Renal cortex interstitium (tissue), 15 donors: ENCODE data around the gene GDF15. TPM values are rescaled to one million over a fixed set of nuclear protein-coding genes. Genes with fewer than 3 reads are reported as not detected.
"Not testable (repeated sequence)": the region's sequence is repeated elsewhere in the genome, so short reads cannot be mapped to it uniquely, and the experiment has no call there.

Experiments
- DNase-seq, 11 donors: peaks; one replicate each; pipeline ENCODE4 v3.0.0-alpha.2; 2013; ENCODE audit warnings: low read depth in 9 of 11, low spot score in 4 of 11; ENCODE audit errors: extremely low read depth in 1 of 11
- long read RNA-seq, 16 experiments: transcript quantifications; one replicate each; lab custom pipeline, GENCODE V29; 2026
- polyA plus RNA-seq, 3 donors: library from polyadenylated mRNA; unstranded; fragments of 120-200 nt; gene quantifications; one replicate each; pipeline ENCODE4 v1.2.1, GENCODE V29; 2013; ENCODE audit not compliant: insufficient read length in 3 of 3

The GDF15 gene, protein sequence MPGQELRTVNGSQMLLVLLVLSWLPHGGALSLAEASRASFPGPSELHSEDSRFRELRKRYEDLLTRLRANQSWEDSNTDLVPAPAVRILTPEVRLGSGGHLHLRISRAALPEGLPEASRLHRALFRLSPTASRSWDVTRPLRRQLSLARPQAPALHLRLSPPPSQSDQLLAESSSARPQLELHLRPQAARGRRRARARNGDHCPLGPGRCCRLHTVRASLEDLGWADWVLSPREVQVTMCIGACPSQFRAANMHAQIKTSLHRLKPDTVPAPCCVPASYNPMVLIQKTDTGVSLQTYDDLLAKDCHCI
- polyA plus RNA-seq = 10 to 100 TPM in 1 of 3 donors, 1 to 10 TPM in 2; 2.2 to 10.4 (median 2.9) TPM
- long read RNA-seq, donor 1 = 0 reads
- long read RNA-seq, donor 2, partial matches to known transcripts = 0 of 3 reads
- long read RNA-seq, donor 2, other reads (novel, unspliced or antisense) = 0 of 3 reads
- long read RNA-seq, donor 3, transcript GDF15-201 (2 exons, 1,200 nt) = major isoform, 5 of 6 reads
- long read RNA-seq, donor 3, partial matches to known transcripts = 0 of 6 reads
- long read RNA-seq, donor 3, other reads (novel, unspliced or antisense) = 0 of 6 reads
- long read RNA-seq, donor 4, transcript GDF15-201 (2 exons, 1,200 nt) = major isoform, 5 of 5 reads
- long read RNA-seq, donor 4, partial matches to known transcripts = 0 of 5 reads
- long read RNA-seq, donor 4, other reads (novel, unspliced or antisense) = 0 of 5 reads
- long read RNA-seq, donor 5, transcript GDF15-201 (2 exons, 1,200 nt) = major isoform, 5 of 20 reads
- long read RNA-seq, donor 5, partial matches to known transcripts = 15 of 20 reads
- long read RNA-seq, donor 5, other reads (novel, unspliced or antisense) = 0 of 20 reads
- long read RNA-seq, donor 6, partial matches to known transcripts = 0 of 2 reads
- long read RNA-seq, donor 6, other reads (novel, unspliced or antisense) = 0 of 2 reads
- long read RNA-seq, donor 7, partial matches to known transcripts = 0 of 2 reads
- long read RNA-seq, donor 7, other reads (novel, unspliced or antisense) = 0 of 2 reads
- long read RNA-seq, donor 8 = 0 reads
- long read RNA-seq, donor 9 = 0 reads
- long read RNA-seq, donor 10, partial matches to known transcripts = 0 of 3 reads
- long read RNA-seq, donor 10, other reads (novel, unspliced or antisense) = 0 of 3 reads
- long read RNA-seq, donor 11, partial matches to known transcripts = 0 of 3 reads
- long read RNA-seq, donor 11, other reads (novel, unspliced or antisense) = 0 of 3 reads
- long read RNA-seq, donor 12, partial matches to known transcripts = 0 of 1 reads
- long read RNA-seq, donor 12, other reads (novel, unspliced or antisense) = 0 of 1 reads
- long read RNA-seq, donor 13, transcript GDF15-201 (2 exons, 1,200 nt) = major isoform, 6 of 11 reads
- long read RNA-seq, donor 13, partial matches to known transcripts = 5 of 11 reads
- long read RNA-seq, donor 13, other reads (novel, unspliced or antisense) = 0 of 11 reads
- long read RNA-seq, donor 14, partial matches to known transcripts = 0 of 4 reads
- long read RNA-seq, donor 14, other reads (novel, unspliced or antisense) = 0 of 4 reads
- long read RNA-seq, donor 15, partial matches to known transcripts = 0 of 1 reads
- long read RNA-seq, donor 15, other reads (novel, unspliced or antisense) = 0 of 1 reads
- long read RNA-seq, donor 16, transcript GDF15-201 (2 exons, 1,200 nt) = major isoform, 10 of 10 reads
- long read RNA-seq, donor 16, partial matches to known transcripts = 0 of 10 reads
- long read RNA-seq, donor 16, other reads (novel, unspliced or antisense) = 0 of 10 reads

DNA sequence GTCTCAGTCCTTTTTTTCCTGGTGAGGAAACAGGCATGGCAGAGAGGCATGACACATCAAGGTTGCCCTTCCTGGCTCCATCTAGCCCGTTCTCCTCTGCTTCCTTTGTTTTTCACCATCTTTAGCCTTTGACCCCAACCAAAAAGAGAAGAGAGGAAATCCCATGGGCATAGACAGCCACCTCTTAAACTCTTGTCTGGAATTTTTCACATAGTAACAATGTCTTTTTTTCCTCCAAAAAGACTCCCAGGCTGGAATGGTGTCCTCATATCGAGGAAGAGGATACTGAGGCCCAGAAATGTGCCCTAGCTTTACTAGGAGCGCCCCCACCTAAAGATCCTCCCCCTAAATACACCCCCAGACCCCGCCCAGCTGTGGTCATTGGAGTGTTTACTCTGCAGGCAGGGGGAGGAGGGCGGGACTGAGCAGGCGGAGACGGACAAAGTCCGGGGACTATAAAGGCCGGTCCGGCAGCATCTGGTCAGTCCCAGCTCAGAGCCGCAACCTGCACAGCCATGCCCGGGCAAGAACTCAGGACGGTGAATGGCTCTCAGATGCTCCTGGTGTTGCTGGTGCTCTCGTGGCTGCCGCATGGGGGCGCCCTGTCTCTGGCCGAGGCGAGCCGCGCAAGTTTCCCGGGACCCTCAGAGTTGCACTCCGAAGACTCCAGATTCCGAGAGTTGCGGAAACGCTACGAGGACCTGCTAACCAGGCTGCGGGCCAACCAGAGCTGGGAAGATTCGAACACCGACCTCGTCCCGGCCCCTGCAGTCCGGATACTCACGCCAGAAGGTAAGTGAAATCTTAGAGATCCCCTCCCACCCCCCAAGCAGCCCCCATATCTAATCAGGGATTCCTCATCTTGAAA lies at the start of gene GDF15:
Gene GDF15, plus strand, starts transcription at position 484 of the 868 bp plus-strand sequence. Its CDS starts 32 bp downstream, at position 516.
- peak in 2 of 11 donors; percentile 52 to 53 for DNase-seq

DNA sequence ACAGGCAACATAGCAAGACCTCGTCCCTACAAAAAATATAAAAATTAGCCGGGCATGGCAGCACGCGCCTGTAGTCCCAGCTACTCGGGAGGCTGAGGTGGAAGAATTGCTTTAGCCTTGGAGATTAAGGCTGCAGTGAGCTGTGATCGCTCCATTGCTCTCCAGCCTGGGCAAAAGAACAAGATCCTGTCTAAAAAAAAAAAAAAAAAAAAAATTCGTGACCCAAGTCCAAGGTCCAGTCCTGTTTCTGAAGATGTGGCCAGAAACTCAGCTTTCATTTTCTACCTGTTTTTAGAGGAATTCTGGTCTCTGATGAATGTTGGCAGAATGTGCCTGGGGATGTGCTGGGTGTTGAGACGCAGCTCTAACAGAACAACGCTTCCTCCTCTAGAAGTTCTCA lies 47.4 kb upstream of the GDF15 start:
- DNase-seq = no peak

DNA sequence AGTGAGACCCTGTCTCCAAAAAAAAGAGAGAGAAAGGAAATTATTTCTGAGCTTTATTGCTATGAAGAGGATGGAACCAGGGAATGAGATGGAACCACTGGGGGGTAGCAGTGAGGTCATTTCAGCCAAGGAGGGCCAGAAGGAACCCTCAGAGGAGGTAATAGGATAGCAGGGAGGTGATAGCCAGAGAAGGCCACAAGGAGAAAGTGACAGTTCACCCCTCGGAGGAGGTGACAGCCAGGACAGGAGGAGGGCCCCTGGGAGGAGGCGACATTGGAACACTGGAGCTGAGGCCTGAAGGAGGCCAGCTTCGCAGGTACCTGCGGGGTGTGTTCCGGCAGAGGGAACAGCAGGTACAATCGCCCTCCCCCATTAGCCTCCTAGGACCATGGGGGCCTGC lies 46.2 kb upstream of the GDF15 start:
- no peak for DNase-seq

DNA sequence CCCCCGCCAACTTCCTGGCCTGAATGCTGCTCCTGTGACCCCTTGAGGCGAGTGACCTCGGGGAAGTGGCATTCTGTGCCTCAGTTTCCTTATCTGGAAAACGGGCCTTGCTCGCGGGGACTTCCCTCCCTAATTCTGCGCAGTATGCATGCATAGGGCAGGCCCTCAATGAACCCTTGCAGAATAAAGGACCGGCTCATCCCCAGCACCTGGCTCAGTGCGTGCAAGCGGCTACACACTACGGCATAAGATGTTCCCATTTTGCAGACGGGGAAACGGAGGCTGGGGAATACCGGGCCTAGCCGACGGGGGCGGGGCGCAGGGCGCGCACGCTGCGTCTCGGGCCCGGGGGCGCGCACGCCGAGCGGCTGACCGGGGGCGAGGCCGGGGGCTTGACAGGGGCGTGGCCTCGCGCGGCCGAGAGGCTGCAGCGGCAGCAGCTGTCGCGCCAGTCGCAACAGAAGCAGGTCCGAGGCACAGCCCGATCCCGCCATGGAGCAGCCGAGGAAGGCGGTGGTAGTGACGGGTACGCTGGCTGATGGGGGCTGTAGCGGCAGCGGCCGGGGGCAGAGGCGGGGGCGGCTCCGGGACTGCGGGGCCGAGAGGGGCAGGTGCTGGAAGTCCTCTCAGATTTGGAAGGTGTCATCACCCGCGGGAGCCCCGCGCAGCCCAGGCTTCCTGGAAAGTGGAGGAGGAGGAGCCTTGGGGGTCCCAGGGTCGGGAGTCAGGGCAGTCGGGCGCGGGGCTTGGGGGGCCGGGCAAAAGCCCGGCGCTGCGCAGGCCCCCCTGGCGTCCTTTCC lies 45.6 kb upstream of the GDF15 start, which contains the start of gene PGPEP1:
Gene PGPEP1, plus strand, starts transcription at position 409 of the 800 bp plus-strand sequence. Its CDS starts 84 bp downstream, at position 493.
- peak in 1 of 11 donors; percentile 42 for DNase-seq

DNA sequence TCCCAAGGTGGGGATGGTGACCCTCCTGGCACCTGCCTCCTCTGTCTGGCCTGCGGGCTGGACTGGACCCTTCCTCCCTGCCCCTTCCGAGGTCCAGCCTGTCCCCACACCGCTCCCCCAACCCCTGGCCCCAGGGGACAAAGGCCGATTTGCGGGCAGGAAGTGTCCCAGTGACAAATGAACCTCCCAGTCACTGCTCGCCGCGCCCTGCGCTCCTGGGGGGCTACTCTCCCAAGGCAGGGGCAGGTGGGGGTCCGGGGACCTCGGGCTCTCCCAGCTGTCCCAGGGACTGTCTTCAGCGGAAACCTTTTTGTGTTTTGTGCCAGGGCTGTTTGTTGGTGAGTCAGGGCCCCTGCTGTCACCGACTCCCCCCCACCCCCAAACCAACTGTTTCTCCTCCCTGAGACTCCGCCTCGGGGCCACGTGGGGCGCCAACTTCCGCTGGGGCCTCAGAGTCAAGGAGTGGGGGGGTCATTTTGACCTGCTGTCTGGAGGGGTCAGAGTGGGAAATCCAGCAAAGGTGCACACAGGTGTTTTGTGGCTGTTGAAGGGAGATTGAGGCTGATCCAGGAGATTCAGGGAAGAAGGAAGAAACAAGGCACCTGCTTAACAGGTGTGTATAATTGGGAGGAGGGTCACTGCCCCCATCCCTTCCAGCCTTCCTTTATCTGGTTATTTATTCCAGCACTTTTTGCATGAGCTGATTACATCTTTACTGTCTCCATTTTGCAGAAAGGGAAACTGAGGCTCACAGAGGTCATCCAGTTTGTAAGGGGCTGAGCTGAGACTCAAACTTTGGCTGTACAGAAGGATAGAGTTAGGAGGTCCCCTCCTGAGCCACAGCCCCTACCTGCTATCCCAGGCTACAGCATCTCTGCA lies 44.7 kb upstream of the GDF15 start:
- DNase-seq = no peak

DNA sequence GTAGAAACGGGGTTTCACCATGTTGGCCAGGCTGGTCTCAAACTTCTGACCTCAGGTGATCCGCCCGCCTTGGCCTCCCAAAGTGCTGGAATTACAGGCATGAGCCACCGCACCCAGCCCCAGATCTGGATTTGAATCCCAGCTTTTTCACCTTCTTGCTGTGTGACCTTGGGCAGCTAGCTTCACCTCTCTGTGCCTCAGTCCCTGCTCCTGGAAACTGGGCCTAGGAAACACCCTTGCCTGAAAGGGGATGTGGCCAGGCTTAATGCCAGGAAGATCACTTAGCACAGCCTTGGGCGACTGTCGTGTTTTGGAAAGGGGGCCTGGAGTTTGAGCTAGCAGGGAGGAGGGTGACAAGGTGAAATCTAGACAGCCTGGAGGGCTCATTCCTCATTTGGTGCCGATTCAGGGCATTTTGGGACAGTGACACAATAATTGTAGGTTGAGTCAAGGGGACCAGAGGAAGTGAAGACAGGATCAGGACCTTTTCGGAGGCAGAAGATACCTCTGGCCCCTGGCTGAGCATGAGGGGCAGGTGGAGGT lies 43.8 kb upstream of the GDF15 start:
- DNase-seq = no peak

DNA sequence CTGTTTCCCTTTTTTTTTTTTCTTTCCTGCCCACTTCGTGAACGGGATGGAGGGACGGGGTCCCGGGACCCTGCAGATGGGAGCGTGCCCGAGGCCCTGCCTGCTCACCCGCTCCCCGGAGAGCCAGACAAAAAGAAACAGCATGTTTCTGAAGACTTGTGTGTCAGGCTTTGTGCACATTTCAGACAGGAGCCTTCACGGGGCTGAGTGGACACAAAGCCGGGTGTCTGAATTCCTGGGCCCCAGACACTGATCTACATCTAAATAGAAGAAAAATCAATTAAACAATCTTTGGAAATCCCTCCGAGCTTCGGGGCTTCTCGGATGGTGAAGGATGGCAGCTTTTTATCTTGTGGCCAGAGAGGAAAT lies 41.4 kb upstream of the GDF15 start:
- no peak for DNase-seq

DNA sequence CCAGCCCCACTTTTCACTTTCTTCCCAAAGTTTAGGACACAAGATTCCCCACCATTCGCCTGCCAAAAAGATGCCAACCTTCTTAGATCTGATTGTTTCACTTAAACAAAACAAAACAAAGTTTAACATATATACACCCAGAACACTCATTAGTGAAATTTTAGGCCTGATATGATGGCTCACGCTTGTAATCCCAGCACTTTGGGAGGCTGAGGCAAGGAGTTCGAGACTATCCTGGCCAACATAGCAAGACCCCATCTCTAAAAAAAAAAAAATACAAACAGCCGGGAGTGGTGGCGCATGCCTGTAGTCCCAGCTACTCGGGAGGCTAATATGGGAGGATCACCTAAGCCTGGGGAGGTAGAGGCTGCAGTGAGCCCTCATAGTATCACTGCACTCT lies 40.7 kb upstream of the GDF15 start:
- no peak for DNase-seq

DNA sequence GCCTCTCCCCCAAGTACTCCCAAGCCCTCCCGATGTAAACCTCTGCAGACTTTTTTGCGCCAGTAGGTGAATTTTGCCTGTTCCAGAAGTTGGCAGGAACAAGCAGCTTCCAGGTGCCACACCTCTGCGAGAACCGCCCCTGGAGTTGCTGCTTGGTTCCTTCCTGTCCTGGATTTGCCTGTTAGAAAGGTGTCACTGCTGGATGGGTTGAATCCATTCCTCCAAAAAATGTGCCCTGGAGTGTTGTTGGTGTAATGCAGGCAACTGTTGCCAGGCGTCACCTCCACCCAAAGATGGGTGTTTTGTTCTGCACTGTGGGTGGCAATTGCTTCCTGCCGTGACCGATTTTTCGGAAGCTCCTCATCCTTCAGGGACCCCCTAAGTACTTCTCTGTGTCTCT lies 39.9 kb upstream of the GDF15 start:
- no peak for DNase-seq

DNA sequence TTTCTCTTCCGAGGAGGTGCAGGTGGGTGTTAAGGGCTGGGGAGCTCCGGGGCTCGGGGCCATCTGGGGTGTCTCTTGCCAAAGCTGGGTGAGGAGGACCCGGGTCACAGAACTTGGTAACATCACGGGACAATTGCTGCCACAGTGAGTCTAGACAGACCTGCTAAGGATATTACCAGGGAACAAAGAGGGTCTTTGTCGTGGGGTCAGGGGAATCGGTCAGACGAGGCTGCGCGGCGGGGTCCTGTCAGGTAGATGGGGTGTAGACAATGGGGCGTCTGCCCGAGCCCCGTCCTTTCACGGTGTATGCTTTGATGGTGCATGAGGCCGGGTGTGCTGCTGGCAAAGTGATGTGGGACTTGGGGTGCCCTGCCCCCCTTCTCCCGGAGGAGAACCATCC lies 37.8 kb upstream of the GDF15 start:
- no peak for DNase-seq

DNA sequence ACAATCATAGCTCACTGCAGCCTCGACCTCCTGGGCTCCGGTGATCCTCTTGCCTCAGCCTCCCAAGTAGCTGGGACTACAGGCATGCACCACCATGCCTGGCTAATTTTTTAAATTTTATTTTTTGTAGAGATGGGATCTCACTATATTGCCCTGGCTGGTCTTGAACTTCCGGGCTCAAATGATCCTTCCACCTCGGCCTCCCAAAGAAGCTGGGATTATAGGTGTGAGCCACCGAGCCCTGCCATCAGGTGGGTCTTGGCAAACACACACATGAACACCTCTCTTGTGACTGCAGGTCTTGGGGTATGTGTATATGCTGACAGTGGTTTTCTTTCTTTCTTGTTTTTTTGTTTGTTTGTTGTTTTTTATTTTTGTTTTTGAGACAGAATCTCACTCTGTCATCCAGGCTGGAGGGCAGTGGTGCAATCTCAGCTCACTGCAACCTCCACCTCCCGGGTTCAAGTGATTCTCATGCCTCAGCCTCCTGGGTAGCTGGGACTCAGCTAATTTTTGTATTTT lies 37.1 kb upstream of the GDF15 start:
- not testable (repeated sequence) for DNase-seq

DNA sequence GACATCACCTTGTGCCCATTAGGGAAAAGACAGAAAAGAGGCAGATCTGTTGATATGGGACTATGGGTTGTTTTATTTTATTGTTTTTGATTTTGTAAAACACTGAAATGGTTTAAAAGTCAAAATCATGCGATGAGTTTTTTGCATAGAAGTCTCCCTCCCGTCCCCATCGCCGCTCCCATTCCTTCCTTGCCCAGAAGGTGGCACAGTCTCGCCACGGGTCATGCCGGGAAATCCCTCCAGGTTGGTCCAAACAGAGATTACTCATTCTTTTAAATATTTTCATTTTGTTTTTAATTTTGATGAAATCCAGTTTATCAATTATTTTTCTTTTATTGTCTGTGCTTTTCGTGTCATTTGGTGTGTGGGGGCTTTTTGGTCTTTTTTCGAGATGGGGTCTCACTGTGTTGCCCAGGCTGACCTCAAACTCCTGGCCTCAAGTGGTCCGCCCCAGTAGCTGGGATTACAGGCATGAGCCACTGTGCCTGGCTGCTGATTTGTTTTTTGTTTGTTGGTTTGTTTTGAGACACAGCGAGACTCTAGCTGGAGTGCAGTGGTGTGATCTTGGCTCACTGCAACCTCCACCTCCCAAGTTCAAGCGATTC lies 36.3 kb upstream of the GDF15 start:
- DNase-seq = no peak

DNA sequence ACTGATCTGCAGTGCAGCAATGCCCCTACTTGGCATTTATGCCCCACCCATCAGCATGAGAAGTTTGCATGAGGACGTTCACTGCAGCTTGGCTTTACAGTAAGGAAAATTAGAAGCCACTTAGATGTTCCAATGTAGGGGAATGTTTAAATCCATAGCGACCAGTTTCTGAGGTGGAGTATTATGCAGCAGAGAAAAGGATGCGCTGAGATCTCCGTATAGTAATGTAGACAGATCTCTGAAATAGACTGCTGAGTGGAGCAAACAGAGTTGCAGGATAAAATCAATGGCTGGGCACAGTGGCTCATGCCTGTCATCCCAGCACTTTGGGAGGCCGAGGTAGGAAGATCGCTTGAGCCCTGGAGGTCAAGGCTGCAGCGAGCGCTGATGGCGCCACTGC lies 35.5 kb upstream of the GDF15 start:
- DNase-seq = no peak

DNA sequence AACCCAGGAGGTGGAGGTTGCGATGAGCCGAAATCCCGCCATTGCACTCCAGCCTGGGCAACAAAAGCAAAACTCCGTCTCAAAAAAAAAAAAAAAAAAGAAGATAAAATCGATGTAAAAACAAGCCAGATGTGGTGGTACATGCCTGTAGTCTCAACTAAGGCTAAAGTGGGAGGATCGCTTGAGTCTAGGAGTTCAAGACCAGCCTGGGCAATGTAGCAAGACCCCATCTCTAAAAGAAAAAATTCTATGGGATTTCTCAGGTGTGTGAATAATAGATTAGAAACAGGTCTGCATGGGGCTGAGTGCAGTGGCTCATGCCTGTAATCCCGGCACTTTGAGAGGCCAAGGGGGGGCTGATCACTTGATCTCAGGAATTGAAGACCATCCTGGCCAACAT lies 34.4 kb upstream of the GDF15 start:
- DNase-seq = no peak
